Lower lobe of right lung (tissue), 2 donors: ENCODE results near the gene AFAP1. TPM values are rescaled to one million over a fixed set of nuclear protein-coding genes. Genes with fewer than 3 reads are reported as not detected.
A peak's percentile ranks its signal among the peaks of the same experiment; 100 is the strongest.

Experiments
- ATAC-seq, 2 donors: fragments of 200-7000 bp; cut with Tn5 transposase; one replicate each; pipeline ENCODE4 v1.9.1; 2020 to 2022; ENCODE audit warnings: mild to moderate bottlenecking in 2 of 2, moderate library complexity in 2 of 2
- DNase-seq: peaks from one replicate; pipeline ENCODE4 v3.0.0-alpha.2; 2020
- H3K27ac ChIP-seq: fragments of 200-600 bp; one replicate; pipeline ENCODE4 v1.8.0; 2022
- H3K27me3 ChIP-seq: fragments of 200-600 bp; one replicate; pipeline ENCODE4 v1.8.0; 2022; ENCODE audit warnings: low read depth
- H3K36me3 ChIP-seq: fragments of 200-600 bp; one replicate; pipeline ENCODE4 v1.8.0; 2022; ENCODE audit warnings: mild to moderate bottlenecking
- H3K4me1 ChIP-seq: fragments of 200-600 bp; one replicate; pipeline ENCODE4 v1.8.0; 2022
- H3K4me3 ChIP-seq: fragments of 200-600 bp; one replicate; pipeline ENCODE4 v1.8.0; 2022; ENCODE audit warnings: mild to moderate bottlenecking
- H3K9me3 ChIP-seq: fragments of 200-600 bp; one replicate; pipeline ENCODE4 v1.8.0; 2022
- intact Hi-C: fragments of 100-400 bp; cut with DNase I; formaldehyde crosslinking; loops from one replicate; pipeline ENCODE4 v1.11.0; 2022
- total RNA-seq: library from RNA; stranded (reverse); fragmentation: NEBNext Ultra II Directional; extraction: Animal tissue kit (Norgen Biotek cat#: 25700); gene quantifications from one replicate; pipeline ENCODE4 v1.2.1, GENCODE V29; 2021
- TF ChIP-seq, protein P1 (sequence below): fragments of 200-600 bp; IDR thresholded peaks from one replicate; pipeline ENCODE4 v1.8.0; 2022; ENCODE audit warnings: antibody characterized with exemption, mild to moderate bottlenecking
- donor health status: DM: no; HTN: yes; CAD: no; lungs with severe emphysema.

AFAP1 gene
- total RNA-seq, 1 donor from 2014 or later: 21.0 TPM

DNA sequence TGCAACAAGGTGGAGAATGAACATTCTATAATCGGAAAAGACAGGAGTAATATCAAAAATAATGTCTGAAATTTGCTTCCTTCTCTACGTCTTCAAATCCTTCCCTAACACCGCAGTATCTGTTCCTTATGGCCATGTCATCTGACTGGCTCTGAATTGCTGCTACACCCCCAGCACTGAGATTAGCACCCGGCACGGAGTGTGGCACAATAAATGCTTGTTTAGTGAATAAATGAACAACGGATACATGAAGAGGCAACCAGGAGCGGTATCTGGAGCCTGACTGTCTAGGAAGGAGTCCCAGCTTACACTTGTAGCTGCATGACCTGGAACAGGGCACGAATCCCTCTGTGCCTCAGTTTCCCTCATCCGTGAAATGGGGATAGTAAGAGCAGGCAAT, 164.3 kb downstream of the AFAP1 start:
- Histone ChIP-seq H3K9me3 (no peaks in the 10 kb centered on the region), H3K36me3 (peaks cover 54% of the 10 kb centered on the region), H3K27ac (no peak overlapping the region), H3K4me1 (peaks cover 4% of the 10 kb centered on the region), H3K27me3 (no peaks in the 10 kb centered on the region), H3K4me3 (no peak overlapping the region)
- TF ChIP-seq, protein P1, sequence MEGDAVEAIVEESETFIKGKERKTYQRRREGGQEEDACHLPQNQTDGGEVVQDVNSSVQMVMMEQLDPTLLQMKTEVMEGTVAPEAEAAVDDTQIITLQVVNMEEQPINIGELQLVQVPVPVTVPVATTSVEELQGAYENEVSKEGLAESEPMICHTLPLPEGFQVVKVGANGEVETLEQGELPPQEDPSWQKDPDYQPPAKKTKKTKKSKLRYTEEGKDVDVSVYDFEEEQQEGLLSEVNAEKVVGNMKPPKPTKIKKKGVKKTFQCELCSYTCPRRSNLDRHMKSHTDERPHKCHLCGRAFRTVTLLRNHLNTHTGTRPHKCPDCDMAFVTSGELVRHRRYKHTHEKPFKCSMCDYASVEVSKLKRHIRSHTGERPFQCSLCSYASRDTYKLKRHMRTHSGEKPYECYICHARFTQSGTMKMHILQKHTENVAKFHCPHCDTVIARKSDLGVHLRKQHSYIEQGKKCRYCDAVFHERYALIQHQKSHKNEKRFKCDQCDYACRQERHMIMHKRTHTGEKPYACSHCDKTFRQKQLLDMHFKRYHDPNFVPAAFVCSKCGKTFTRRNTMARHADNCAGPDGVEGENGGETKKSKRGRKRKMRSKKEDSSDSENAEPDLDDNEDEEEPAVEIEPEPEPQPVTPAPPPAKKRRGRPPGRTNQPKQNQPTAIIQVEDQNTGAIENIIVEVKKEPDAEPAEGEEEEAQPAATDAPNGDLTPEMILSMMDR: no peak
- no peak for ATAC-seq
- DNase-seq: no peak
- intact Hi-C loops: no loop called here

DNA sequence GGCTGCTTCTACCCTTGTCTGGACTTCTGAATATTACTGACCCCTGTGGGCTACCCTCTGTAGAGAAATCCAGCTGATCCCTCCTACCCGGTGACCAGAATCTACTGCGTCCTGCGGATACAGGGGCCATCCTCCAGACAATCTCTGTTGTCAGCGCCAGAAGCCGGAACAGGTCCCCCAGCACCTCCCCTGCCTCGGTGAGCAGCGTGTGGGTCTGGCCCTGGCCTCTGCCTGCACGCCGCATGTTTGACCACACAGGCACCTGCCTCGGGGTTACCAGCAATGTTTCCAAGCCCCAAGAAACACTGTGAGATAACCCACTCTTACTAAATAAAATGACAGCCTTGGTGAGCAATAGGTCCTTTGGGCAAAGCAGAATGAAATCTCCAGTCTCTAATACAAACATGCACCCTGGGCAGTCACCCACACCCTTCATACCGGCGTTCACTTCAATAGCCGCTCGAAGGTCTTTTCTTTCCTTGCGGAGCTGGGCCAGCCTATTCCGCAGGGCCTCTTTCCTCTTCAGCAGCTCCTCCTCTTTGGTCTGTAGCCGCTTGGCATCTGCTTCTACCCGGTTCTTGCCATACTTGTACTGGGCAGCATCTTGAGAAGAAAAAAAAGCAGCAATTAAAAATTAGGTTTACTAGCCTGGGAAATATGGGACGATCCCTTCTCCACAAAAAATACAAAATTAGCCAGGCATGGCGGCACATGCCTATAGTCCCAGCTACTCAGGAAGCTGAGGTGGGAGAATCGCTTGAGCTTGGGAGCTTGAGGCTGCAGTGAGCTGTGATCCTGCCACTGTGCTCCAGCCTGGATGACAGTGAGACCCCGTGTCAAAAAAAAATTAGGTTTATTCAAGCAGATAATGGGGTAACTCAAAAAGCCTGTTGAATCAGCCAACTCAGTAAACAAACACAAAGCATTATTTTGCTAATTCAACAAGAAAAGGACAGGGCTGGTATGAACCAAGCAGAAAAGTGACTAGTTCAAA, 165.1 kb downstream of the AFAP1 start:
- no peaks in the 10 kb centered on the region for H3K27me3 ChIP-seq
- no peak for DNase-seq
- peaks cover 4% of the 10 kb centered on the region for H3K4me1 ChIP-seq
- no peak for ATAC-seq
- H3K9me3 ChIP-seq: no peaks in the 10 kb centered on the region
- H3K4me3 ChIP-seq: no peak overlapping the region
- intact Hi-C loops: no loop called here
- no peak overlapping the region for H3K27ac ChIP-seq
- H3K36me3 ChIP-seq: peaks cover 62% of the 10 kb centered on the region
- TF ChIP-seq, protein P1: no peak

DNA sequence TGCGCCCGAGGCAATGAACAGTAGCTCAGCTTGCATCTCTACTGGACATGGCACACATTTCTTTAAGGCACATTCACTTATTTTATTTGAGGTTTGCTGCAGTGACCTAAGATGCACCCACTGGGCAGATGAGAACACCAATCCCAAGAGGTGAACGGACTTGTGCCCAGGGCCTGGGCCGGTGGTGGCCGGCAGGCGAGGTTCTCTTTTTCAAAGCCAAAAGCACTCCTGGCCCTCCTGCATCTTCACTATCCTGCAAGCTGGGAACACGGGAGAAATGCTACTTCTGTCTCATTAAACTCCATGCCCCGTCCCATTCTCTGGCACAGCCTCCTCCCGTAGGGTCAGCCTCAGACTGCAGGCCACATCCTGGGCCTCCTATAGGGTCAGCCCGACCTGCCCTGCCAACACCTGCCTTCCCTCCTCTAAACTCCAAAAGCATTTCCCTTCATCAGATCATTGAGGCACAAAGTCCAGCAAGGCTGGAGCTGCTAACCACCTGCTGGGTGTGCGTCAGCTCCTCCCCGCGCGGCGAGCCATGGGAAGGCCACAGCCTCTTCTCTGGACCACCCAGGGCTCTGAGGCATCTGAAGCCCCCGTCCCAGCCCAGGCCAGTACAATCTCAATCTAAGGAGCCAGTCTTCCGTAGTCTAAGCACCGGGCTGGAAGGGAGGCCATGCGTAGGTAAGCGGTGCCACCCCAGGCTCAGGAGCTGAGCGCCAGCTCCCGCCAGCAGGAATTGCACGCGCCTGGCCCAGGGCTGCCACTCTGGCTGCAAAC, 166.1 kb downstream of the AFAP1 start:
- H3K4me3 ChIP-seq: no peak overlapping the region
- TF ChIP-seq, protein P1: no peak
- H3K9me3 ChIP-seq: no peaks in the 10 kb centered on the region
- H3K36me3 ChIP-seq: peaks cover 70% of the 10 kb centered on the region
- intact Hi-C loops: no loop called here
- H3K4me1 ChIP-seq: peaks cover 4% of the 10 kb centered on the region
- DNase-seq (peak; percentile 27), ATAC-seq (no peak)
- H3K27ac ChIP-seq: no peak overlapping the region
- H3K27me3 ChIP-seq: no peaks in the 10 kb centered on the region

DNA sequence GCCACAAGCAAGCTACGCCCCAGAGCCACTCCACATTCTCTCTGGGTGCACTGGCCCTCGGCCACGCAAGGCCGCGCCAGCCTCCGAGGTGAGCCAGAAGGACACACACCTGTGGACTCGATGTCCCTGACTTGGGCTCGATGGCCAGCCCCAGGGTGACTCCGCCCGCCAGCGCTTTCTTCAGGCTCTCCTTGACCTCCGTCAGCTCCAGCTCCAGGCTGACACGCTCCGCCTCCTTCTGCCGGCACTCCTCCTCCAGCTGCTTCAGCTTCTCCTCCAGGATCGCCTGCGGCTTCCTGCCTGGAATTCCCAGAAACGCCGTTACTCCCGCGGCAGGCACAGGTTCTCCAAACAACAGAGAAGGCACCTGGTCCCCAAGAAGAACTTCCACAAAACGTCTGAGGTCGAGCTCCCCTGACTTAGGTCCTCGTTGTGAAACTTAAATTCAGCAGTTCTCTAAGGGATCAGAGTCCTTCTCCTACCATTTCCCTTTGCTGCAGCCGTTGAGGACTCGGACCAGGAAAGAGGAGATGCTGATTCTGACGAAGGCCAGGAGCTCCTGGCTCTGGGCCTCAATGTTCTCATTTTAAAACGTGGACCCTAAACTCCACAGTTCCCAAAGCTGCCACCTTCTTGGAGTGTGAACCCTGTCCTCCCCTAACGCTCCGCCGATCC, 166.8 kb downstream of the AFAP1 start:
- peaks cover 71% of the 10 kb centered on the region for H3K36me3 ChIP-seq
- H3K27ac ChIP-seq: no peak overlapping the region
- intact Hi-C loops: no loop called here

More for the DNA sequence above, 166.8 kb downstream of the AFAP1 start:
- Histone ChIP-seq H3K4me1 (no peaks in the 10 kb centered on the region), H3K27me3 (no peaks in the 10 kb centered on the region), H3K4me3 (no peak overlapping the region), H3K9me3 (no peaks in the 10 kb centered on the region)
- ATAC-seq (peak; percentile 33 to 51), DNase-seq (no peak)
- TF ChIP-seq, protein P1: no peak
